ENCODE measurements around the gene REM2. TPM values are rescaled to one million over a fixed set of nuclear protein-coding genes. Genes with fewer than 3 reads are reported as not detected.

The REM2 gene
- total and polyA plus RNA-seq, 8 donors: 0.12 to 1.2 (median 0.87) TPM; not detected in 3

DNA sequence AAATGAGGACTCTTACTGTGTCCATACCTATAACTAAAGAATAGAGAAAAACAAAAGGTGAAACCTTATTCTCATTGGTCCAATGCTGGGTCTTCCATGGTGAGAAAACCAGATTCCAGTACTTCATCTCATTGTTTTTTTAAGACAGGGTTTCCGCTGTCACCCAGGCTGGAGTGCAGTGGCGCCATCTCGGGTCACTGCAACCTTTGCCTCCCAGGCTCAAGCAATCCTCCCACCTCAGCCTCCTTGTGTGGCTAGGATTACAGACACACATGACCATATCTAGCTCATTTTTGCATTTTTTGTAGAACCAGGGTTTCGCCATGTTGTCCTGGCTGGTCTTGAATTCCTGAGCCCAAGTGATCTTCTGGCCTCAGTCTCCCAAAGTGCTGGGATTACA is 22.6 kb downstream of the REM2 start:
- WGBS, 5 donors: 91 to 95% (median 94%) methylated on average over 4 of the region's 4 CpGs
- Histone ChIP-seq H3K9me3 (no peaks in the 10 kb centered on the region), H3K27me3 (no peaks in the 10 kb centered on the region), H3K27ac (no peak overlapping the region), H3K4me3 (no peak overlapping the region), H3K36me3 (peaks cover 93 to 100% (median 98%) of the 10 kb centered on the region in 4 donors), H3K4me1 (peaks cover 9 to 21% (median 13%) of the 10 kb centered on the region in 4 donors)
- intact Hi-C loops (cut with DNase I; ENCODE audit: low total_unique reads): no loop called here
- TF ChIP-seq CTCF (IDR thresholded peaks at IDR 0.05) (no peak), POLR2AphosphoS5 (IDR thresholded peaks at IDR 0.05) (no peak), POLR2A (IDR thresholded peaks at IDR 0.05) (no peak), EP300 (IDR thresholded peaks at IDR 0.05) (no peak)
- no peak for DNase-seq

DNA sequence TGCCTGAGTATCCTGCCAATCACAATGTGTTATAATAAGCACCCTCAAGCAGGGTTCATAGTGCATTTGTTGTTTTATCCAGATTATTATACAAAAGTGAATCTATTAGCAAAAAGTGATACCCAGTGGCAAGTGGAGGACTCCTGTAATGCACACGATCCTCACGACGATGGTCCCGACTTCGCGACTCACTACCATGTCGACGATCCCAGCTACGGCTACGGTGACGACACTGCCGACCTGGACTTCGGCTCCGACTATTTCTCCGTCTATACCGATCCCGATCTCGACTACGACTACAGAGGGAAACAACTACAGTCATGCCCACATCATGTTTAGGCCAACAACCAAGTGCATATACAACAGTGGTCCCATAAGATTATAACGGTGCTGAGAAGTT is 23.1 kb downstream of the REM2 start:
- no peak overlapping the region for H3K4me3 ChIP-seq
- peaks cover 93 to 100% (median 98%) of the 10 kb centered on the region in 4 donors for H3K36me3 ChIP-seq
- TF ChIP-seq CTCF (IDR thresholded peaks at IDR 0.05) (no peak), EP300 (IDR thresholded peaks at IDR 0.05) (no peak), POLR2A (IDR thresholded peaks at IDR 0.05) (no peak), POLR2AphosphoS5 (IDR thresholded peaks at IDR 0.05) (no peak)
- peaks cover 9 to 26% (median 15%) of the 10 kb centered on the region in 4 donors for H3K4me1 ChIP-seq
- no peaks in the 10 kb centered on the region for H3K27me3 ChIP-seq
- no peak overlapping the region for H3K27ac ChIP-seq
- H3K9me3 ChIP-seq: no peaks in the 10 kb centered on the region
- intact Hi-C loops (cut with DNase I; ENCODE audit: low total_unique reads): no loop called here
- no peak for DNase-seq
- 96 to 98% (median 98%) methylated on average over 20 of the region's 20 CpGs for WGBS, 5 donors

GRCh38 chr14:22907429-22907828 is 24.4 kb downstream of the REM2 start:
- WGBS, 5 donors: 85 to 93% (median 92%) methylated on average over 3 of the region's 3 CpGs
- H3K27me3 ChIP-seq: no peaks in the 10 kb centered on the region
- intact Hi-C loops (cut with DNase I; ENCODE audit: low total_unique reads): no loop called here
- no peak overlapping the region for H3K4me3 ChIP-seq
- peaks cover 82 to 100% (median 93%) of the 10 kb centered on the region in 4 donors for H3K36me3 ChIP-seq
- H3K4me1 ChIP-seq: peaks cover 9 to 38% (median 24%) of the 10 kb centered on the region in 4 donors
- no peak for DNase-seq
- H3K9me3 ChIP-seq: no peaks in the 10 kb centered on the region
- H3K27ac ChIP-seq: no peak overlapping the region
- TF ChIP-seq EP300 (IDR thresholded peaks at IDR 0.05) (no peak), CTCF (IDR thresholded peaks at IDR 0.05) (no peak), POLR2A (IDR thresholded peaks at IDR 0.05) (no peak), POLR2AphosphoS5 (IDR thresholded peaks at IDR 0.05) (no peak)

DNA sequence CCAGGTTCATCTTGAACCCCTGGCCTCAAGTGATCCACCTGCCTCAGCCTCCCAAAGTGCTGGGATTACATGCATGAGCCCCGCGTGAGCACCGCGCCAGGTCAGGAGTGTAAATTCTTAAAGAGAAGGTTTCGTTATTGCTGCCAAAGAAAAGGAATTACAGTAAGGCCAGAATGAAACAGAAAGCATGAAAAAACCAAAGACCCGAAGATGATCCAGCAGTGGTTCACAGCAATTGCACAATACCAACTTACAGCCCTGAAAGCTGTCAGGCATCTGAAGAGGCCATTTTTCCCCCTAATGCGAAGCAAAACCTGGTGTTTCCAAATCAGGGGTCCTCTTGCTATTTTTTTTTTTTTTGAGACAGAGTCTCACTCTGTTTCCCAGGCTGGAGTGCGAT is 25.6 kb downstream of the REM2 start:
- TF ChIP-seq EP300 (IDR thresholded peaks at IDR 0.05): no peak
- TF ChIP-seq CTCF (IDR thresholded peaks at IDR 0.05): no peak
- no peak for TF ChIP-seq POLR2A (IDR thresholded peaks at IDR 0.05)
- no peak for TF ChIP-seq POLR2AphosphoS5 (IDR thresholded peaks at IDR 0.05)
- 83 to 93% (median 86%) methylated on average over 8 of the region's 8 CpGs for WGBS, 5 donors
- H3K27ac ChIP-seq: peak overlapping the region in 1 of 5 donors; percentile 10
- H3K4me3 ChIP-seq: no peak overlapping the region
- H3K4me1 ChIP-seq: peaks cover 6 to 38% (median 20%) of the 10 kb centered on the region in 4 donors
- intact Hi-C loops (cut with DNase I; ENCODE audit: low total_unique reads): no loop called here
- H3K27me3 ChIP-seq: no peaks in the 10 kb centered on the region
- no peaks in the 10 kb centered on the region for H3K9me3 ChIP-seq
- DNase-seq: no peak
- H3K36me3 ChIP-seq: peaks cover 71 to 93% (median 83%) of the 10 kb centered on the region in 4 donors

Measured in stomach (tissue), 9 donors.